HAP-1 (cell line): ENCODE measurements around the gene JPT1.
A peak's percentile ranks its signal among the peaks of the same experiment; 100 is the strongest.

ENCODE experiments used
- DNase-seq, 2 experiments: peaks; one replicate each; pipeline ENCODE4 v3.0.0-alpha.2; 2016 to 2020; ENCODE audit warnings: low spot score in 2 of 2
- H3K27me3 ChIP-seq: fragments of 250-450 bp; sonication (Bioruptor Pico); 2 replicates; pipeline ENCODE4 v1.5.1; 2020; ENCODE audit warnings: low read depth, mild to moderate bottlenecking, moderate library complexity
- H3K36me3 ChIP-seq: fragments of 250-450 bp; sonication (Bioruptor Pico); replicated peaks from 2 replicates; pipeline ENCODE4 v1.5.1; 2020; ENCODE audit warnings: mild to moderate bottlenecking
- H3K4me1 ChIP-seq: fragments of 250-450 bp; sonication (Bioruptor Pico); 2 replicates; pipeline ENCODE4 v1.5.1; 2020; ENCODE audit warnings: mild to moderate bottlenecking
- H3K4me3 ChIP-seq: fragments of 250-450 bp; sonication (Bioruptor Pico); 2 replicates; pipeline ENCODE4 v1.5.1; 2020; ENCODE audit warnings: mild to moderate bottlenecking, moderate library complexity
- H3K9me3 ChIP-seq: fragments of 250-450 bp; sonication (Bioruptor Pico); 2 replicates; pipeline ENCODE4 v1.5.1; 2020; ENCODE audit warnings: mild to moderate bottlenecking, moderate library complexity
- in situ Hi-C: fragments of 300-500 bp; cut with MboI; formaldehyde crosslinking; loops from 3 replicates; pipeline ENCODE4 v1.14.3; 2020; ENCODE audit warnings: low sequenced_read_pairs, inconsistent platforms, mixed read lengths

The JPT1 gene

GRCh38 chr17:75098861-75099260 lies 55.5 kb downstream of the JPT1 start:
- in situ Hi-C loops: no loop called here
- no peaks in the 10 kb centered on the region for H3K27me3 ChIP-seq
- no peak overlapping the region for H3K4me3 ChIP-seq
- H3K4me1 ChIP-seq: peaks cover 10% of the 10 kb centered on the region
- H3K36me3 ChIP-seq: peaks cover 2% of the 10 kb centered on the region; the same call in 1 of the 2 replicates
- no peaks in the 10 kb centered on the region for H3K9me3 ChIP-seq
- no peak for DNase-seq

GRCh38 chr17:75097865-75098264 lies 56.4 kb downstream of the JPT1 start:
- in situ Hi-C loops: no loop called here
- DNase-seq: no peak
- H3K36me3 ChIP-seq: peaks cover 2% of the 10 kb centered on the region; the same call in 1 of the 2 replicates
- no peak overlapping the region for H3K4me3 ChIP-seq
- H3K27me3 ChIP-seq: no peaks in the 10 kb centered on the region
- H3K9me3 ChIP-seq: no peaks in the 10 kb centered on the region
- H3K4me1 ChIP-seq: peaks cover 13% of the 10 kb centered on the region

DNA sequence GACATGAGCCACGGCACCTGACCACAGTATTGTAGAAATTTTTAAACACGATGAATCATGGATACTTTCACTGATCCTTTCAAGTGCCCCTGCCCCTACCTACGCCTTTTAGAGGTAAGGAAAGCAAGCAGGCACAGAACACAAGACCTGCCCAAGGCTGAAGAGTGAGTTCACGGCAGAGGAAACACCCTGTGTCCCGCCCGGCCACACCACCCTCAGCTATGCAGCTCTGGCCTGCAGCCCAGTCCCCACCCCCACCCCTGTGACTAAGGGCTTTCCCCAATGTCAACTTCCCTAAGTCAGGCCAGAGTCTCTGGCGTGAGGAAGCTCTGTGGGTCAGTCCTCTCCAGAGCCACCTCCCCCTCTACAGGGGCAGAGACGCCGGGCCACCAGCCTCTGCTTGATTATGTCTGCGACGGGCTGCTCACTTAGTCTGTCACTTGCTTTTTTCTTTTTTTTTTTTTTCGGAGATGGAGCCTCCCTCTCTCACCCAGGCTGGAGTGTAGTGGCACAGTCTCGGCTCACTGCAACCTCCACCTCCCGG lies 58.2 kb downstream of the JPT1 start:
- peak; percentile 22 to 68 for DNase-seq
- Histone ChIP-seq H3K9me3 (no peaks in the 10 kb centered on the region), H3K4me3 (no peak overlapping the region), H3K4me1 (peaks cover 24% of the 10 kb centered on the region), H3K27me3 (no peaks in the 10 kb centered on the region), H3K36me3 (peaks cover 2% of the 10 kb centered on the region; the same call in 1 of the 2 replicates)
- in situ Hi-C loops: no loop called here

GRCh38 chr17:75094871-75095399 lies 59.4 kb downstream of the JPT1 start:
- in situ Hi-C loops: no loop called here
- Histone ChIP-seq H3K9me3 (no peaks in the 10 kb centered on the region), H3K27me3 (no peaks in the 10 kb centered on the region), H3K4me3 (no peak overlapping the region), H3K36me3 (no peaks in the 10 kb centered on the region; the same call in 1 of the 2 replicates), H3K4me1 (peaks cover 26% of the 10 kb centered on the region)
- no peak for DNase-seq

- no peaks in the 10 kb centered on the region for H3K27me3 ChIP-seq
- no peak for DNase-seq
- in situ Hi-C loops: no loop called here
- no peaks in the 10 kb centered on the region for H3K36me3 ChIP-seq
- H3K9me3 ChIP-seq: no peaks in the 10 kb centered on the region
- H3K4me3 ChIP-seq: no peak overlapping the region
- peaks cover 30% of the 10 kb centered on the region for H3K4me1 ChIP-seq
Observed at GRCh38 chr17:75093548-75094158, 60.7 kb downstream of the JPT1 start.

GRCh38 chr17:75091855-75092327 lies 62.4 kb downstream of the JPT1 start:
- Histone ChIP-seq H3K27me3 (no peaks in the 10 kb centered on the region), H3K9me3 (no peaks in the 10 kb centered on the region), H3K36me3 (0 out of 2 replicates have a peak, but pooled peaks cover 2% of the 10 kb centered on the region), H3K4me3 (no peak overlapping the region), H3K4me1 (peaks cover 43% of the 10 kb centered on the region)
- in situ Hi-C loops: no loop called here
- no peak for DNase-seq

GRCh38 chr17:75090871-75091854 lies 63.1 kb downstream of the JPT1 start:
- Histone ChIP-seq H3K9me3 (no peaks in the 10 kb centered on the region), H3K4me3 (0 out of 2 replicates have a peak overlapping the region, but pooled peaks have one; percentile 2), H3K36me3 (0 out of 2 replicates have a peak, but pooled peaks cover 2% of the 10 kb centered on the region), H3K27me3 (no peaks in the 10 kb centered on the region), H3K4me1 (peaks cover 41% of the 10 kb centered on the region)
- no peak for DNase-seq
- in situ Hi-C loops: no loop called here

DNA sequence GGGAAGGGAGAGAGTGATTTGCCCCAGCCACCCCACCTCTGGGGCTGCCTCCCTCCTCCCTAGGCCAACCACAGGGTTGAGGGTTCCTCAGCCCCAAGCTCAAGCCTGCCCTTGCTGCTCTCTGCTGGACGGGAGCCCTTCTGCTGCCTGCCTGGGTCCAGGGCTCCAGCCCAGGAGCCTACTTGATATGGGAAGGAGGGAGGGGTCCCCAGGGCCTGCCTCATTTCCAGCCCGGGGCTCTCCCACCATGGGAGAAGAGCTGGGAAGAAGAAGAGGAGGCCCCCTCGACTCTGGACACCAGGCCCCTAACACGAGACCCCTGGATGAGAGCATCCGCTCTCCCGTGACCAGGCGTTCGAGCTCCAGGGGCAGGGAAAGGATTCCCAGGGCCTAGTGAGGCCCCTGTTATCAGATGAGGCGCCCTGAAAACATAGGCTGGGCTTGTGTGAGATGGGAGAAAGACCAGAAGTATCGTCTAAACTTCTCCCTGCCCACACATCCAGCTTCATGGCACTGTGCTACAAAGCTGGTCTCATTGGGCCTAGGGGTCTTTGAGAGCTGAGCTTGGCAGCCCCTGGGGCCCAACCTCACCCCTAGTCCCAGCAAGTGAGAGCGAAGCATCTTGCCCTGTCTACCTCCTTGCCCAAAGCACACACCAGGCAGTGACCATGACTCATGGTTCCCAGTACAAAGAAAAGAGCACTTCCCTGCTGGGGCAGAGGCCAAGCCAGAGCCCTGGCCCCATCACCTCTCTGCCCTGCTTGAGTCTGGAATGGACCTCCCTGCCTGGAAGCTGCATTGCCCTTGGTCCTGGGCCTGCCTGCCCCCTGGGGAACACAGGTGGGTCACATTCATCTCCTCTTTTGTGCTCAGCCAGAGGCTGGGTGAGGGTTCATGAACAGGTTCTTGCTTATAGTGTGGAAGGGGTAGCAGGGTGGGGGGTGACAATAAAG lies 65.6 kb downstream of the JPT1 start:
- H3K36me3 ChIP-seq: 0 out of 2 replicates have a peak, but pooled peaks cover 2% of the 10 kb centered on the region
- peak overlapping the region; percentile 62 for H3K4me3 ChIP-seq
- H3K9me3 ChIP-seq: no peaks in the 10 kb centered on the region
- in situ Hi-C loops: no loop called here
- peaks cover 37% of the 10 kb centered on the region for H3K4me1 ChIP-seq
- no peaks in the 10 kb centered on the region for H3K27me3 ChIP-seq
- no peak for DNase-seq

DNA sequence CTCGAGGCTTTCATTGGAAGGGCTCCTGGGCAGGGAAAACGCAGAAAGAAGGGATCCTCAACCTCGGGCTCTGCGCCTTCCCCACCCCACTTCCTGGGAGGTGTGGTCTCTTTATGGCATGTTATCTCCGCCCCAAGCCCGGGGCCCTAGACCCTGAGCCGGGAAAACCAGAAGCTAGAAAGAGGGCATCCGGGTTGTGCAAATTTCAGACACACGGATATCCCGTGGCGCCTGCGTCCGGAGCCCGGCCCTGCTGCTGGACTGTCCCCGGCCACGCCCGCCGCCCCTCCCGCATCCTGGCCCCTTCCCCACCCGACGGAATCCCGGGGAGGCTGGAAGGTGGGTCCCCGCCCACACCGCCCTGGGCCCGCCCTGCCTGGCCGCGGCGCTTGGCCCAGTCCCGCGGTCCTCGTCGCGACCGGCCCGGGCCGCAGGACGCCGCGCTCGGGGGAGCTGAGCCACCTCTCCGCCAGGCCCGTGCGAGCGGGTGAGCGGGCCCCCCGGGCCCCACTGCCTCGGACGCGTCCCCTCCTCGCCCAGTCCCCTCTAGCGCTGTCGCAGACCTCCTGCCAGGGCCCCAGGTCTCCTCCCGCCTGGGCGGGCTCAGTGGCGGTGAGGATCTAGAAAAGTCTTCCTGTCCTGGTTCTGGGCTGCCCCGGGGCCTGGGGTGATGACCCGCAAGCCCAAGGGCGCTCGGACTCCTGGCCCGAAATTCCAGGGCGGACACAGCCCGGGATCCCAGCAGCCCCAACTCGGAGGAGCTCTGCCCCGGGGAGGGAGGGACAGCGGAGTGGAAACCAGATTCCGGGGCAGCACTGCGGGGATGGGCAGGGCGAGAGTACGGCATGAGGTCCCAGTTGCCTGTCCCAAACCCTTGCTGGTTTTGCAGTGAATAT lies 66.5 kb downstream of the JPT1 start, which contains the start of gene SLC16A5:
TSS of gene SLC16A5 (plus strand) at position 397 of the 896 bp plus-strand sequence. CDS start 5,683 bp downstream, outside the sequence.
- Histone ChIP-seq H3K4me3 (peak within 1 kb of the TSS; percentile 62), H3K4me1 (peaks cover 32% of the 10 kb centered on the region), H3K36me3 (0 out of 2 replicates have a peak, but pooled peaks cover 2% of the 10 kb centered on the region), H3K9me3 (no peaks in the 10 kb centered on the region), H3K27me3 (no peaks in the 10 kb centered on the region)
- in situ Hi-C loops: no loop called here
- peak; percentile 84 to 95 for DNase-seq

DNA sequence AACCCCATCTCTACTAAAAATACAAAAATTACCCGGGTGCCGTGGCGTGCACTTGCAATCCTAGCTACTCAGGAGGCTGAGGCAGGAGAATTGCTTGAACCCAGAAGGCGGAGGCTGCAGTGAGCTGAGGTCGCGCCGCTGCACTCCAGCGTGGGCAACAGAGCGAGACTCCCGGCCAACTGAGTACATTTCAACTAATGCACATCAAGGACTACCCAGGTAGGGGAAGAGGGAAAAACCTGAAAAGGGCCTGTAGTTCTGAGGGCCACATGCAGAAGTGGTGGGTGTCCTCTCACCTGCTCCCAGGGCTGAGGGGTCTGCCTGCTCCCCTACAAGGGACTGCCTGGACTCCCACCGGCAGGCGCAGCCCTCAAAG lies 67.1 kb downstream of the JPT1 start:
- in situ Hi-C loops: no loop called here
- Histone ChIP-seq H3K9me3 (no peaks in the 10 kb centered on the region), H3K36me3 (0 out of 2 replicates have a peak, but pooled peaks cover 2% of the 10 kb centered on the region), H3K4me3 (peak overlapping the region; percentile 62), H3K27me3 (no peaks in the 10 kb centered on the region), H3K4me1 (peaks cover 27% of the 10 kb centered on the region)
- no peak for DNase-seq

DNA sequence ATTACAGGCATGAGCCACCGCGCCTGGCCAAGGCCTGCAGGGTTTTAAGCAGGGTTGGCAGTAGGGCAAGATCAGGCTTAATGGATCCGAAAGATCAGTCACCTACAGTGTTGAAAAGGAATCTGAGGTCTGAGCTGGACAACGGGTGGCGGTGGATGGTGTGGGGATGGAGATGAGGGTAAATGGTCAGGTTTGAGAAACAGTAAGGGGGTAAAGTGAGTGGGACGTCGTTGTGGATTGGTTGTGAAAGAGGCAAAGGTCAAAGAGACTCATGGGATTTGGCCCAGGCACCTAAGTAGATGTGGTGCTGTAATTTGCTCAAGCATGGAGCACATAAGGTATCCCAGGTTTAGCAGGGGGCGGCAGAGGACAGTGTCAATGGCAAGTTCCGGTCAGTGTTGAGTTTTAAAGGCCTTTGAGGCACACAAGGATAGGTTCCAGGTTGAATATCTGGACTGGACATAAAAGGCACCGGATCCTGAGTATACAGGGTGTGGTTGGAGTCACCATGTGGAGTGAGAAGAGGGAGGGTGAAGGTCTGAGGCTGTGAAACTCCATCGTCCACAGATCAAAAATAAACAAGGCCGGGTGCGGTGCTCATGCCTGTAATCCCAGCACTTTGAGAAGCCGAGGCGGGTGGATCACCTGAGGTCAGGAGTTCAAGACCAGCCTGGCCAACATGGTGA lies 67.7 kb downstream of the JPT1 start:
- Histone ChIP-seq H3K36me3 (0 out of 2 replicates have a peak, but pooled peaks cover 2% of the 10 kb centered on the region), H3K9me3 (no peaks in the 10 kb centered on the region), H3K4me1 (peaks cover 24% of the 10 kb centered on the region), H3K4me3 (no peak overlapping the region), H3K27me3 (no peaks in the 10 kb centered on the region)
- in situ Hi-C loops: no loop called here
- no peak for DNase-seq
